Cortex of kidney (tissue), 1 donor: ENCODE data around the gene MAGEC3.

Experiments used
- DNase-seq: peaks from one replicate; lab custom pipeline; 2025; lab: John Stamatoyannopoulos, UW

Gene MAGEC3

GRCh38 chrX:141945426-141945825 lies 107.3 kb downstream of the MAGEC3 start:
- DNase-seq: no peak

GRCh38 chrX:141947350-141947749 lies 109.2 kb downstream of the MAGEC3 start:
- DNase-seq: no peak
